Adipose tissue (tissue), 3 donors: ENCODE measurements around the gene MPPED1. TPM values are rescaled to one million over a fixed set of nuclear protein-coding genes. Genes with fewer than 3 reads are reported as not detected.

Source experiments
- H3K27ac ChIP-seq: one replicate; pipeline ENCODE4 v1.5.1; 2013; ENCODE audit warnings: low read depth, low read length
- WGBS, 3 donors: extraction: QIAGEN DNeasy Blood & Tissue Kit; methylation state at CpG; one replicate each; pipeline ENCODE4 v1.1.7; 2013; 5-methylcytosine and 5-hydroxymethylcytosine counted together
- polyA plus RNA-seq, 3 donors: library from polyadenylated mRNA; stranded (reverse); fragments of 200-250 nt; gene quantifications; one replicate each; pipeline ENCODE4 v1.2.3, GENCODE V29; 2013
- donor health status: healthy with polysubstance abuse.
- donor health status: Bipolar disorder and iron deficiency.
- donor health status: healthy.

The MPPED1 gene
- polyA plus RNA-seq, 3 donors, result 0.16 TPM; not detected in 2

DNA sequence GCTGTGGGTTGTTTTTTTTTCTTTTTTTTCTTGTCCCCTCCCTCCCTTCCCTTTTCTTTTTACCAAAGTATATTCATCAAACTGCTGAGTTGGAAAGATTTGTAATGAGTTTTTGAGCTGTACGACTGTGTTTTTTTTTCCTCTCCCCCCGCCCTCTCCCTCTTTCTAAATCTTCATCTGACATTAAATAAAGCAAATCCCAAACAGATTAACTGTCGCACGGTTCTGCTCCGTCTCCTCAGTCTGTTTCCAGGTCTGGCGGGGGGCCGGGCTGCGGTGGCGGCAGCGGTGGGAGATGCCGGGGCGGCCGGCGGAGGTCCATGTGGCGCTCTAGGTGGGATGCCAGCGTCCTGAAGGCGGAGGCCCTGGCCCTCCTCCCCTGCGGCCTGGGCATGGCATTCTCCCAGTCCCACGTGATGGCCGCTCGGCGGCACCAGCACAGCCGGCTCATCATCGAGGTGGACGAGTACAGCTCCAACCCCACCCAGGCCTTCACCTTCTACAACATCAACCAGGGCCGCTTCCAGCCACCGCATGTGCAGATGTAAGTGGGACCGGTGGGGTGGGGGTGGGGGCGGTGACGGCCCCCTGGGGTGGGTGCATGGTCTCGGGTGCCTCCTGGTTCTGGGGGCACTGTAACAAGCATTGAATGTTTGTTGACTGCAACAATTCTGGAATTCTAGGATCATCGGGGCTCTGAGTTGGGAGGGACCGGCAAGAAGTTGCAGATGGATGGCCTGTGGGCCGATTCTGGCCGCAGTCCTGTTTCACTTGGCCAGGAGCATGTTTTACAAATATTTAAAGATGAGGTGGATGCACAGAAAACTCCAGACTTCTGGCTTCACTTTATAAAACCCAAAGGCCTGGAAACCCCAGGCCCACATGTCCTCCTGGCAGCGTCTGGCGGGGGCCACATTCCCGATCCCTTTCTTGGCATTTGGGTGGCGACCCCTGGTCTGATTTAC, 13.1 kb downstream of the MPPED1 start:
- no peak overlapping the region for H3K27ac ChIP-seq
- WGBS, 3 donors, result 65 to 75% (median 68%) methylated on average over 39 of the region's 39 CpGs

DNA sequence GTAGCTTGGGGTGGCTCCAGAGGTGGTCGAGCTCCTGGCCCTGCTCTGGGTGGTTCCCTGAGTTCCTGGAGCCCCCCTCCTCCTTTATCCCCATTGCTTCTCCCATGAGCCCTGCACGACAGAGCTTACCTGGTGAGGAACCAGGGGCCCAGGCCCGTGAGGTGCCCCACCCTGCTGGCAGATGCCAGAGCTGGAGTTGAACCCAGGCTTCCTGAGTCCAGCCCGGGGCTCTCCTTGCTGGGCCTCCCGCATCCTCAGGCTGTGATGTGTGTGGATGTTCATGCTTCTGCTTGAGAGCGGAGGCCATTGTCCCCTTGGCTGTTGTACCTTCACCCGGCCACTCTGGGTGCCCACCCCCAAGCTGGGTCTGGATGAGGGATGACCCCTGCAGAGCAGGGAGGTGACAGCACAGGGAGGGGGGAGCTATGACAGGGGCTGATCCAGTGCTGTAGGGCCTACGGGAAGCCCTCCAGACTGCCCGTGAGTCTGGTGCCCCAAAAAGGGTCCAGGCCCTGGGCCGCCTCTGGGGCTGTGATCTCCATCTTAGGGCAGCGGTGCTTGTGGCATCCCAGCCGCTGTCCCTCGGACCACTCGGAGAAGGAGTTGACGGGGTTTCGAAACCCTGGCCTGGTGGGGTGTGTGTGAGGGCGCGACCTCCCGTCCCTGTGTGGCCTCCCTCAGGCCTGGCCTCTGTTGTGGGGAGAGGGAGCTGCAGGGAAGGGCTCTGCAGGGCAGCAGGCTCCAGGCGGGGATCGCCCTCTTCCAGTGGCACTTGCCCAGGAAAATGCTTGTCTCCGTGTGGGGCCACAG, 14.4 kb downstream of the MPPED1 start:
- H3K27ac ChIP-seq, result no peak overlapping the region
- WGBS, 3 donors, result 81 to 86% (median 83%) methylated on average over 22 of the region's 22 CpGs

DNA sequence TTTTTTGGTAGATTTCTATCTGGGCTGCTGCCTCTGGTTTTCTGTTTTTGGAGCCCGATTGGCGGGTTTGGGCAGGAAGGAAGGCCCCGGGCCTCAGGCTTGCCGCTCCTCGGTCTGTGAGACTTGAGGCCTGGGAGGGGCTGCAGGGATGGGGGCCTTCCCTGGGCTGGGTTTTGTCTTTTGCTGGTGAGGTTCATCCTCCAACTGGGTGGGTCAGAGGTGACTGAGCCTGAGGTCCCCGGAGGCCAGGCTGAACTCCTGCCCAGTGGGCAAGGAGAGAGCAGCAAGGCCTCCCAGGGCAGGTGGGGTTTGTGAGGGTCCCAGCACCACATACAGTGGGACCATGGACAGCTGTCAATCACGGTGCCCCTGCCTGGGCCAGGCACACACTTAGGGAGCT, 15.0 kb downstream of the MPPED1 start:
- no peak overlapping the region for H3K27ac ChIP-seq
- 47 to 70% (median 48%) methylated on average over 7 of the region's 7 CpGs for WGBS, 3 donors

DNA sequence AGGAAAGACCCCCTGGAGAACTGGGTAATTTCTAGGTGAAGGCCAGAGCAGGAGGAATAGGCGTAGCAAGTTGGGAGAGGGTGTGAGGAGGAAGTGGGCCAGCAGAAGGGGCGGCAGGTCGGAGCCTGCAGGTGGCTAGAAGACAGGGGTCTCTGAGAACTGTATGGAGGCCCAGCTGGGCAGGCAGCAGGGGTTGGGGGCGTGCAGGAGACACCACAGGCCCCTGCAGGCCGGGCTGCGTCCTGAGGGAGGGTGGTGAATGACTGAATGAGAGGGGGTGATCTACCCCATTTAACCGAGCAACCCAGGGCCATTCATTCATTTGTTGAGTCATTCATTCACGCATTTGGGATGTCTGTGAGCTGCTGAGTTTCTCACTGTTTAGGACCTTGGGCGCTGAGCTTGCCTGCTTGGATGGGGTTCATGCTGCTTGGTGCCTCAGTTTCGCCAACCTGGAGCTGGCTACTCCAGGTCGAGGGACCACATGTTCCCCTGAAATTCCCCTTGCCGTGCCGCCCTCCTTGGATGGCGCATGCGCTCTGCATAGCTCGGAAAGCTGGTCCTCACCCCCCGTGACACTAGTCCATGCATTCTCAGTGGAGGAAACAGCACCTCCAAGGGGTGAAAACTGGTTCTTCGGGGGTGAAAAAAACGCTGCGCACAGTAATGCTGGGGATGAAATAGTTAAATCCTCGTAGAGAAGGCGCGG, 15.6 kb downstream of the MPPED1 start:
- 67 to 73% (median 73%) methylated on average over 23 of the region's 23 CpGs for WGBS, 3 donors
- H3K27ac ChIP-seq, result no peak overlapping the region

DNA sequence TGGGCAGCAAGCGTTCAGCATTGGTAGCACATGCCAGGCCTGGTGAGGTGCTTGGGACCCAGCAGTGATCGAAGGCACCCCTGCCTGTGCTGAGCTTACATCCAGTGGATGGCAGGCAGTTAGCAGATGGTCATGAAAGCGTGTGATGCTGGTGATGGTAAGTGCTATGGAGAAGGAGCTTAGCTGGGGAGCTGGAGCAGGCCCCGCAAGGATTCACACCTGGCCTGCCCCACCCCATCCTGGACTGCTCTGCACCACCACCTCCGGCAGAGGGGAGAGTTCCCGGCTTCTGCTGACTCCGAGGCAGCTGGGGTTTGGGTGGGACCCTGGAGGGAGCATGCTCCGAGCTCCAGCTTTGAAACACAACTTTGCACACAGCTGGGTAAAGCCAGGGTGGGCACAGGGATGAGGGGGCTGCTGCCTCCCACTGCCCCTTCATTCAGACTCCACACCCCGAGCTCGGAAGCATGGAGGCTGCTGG, 16.2 kb downstream of the MPPED1 start:
- H3K27ac ChIP-seq, result no peak overlapping the region

DNA sequence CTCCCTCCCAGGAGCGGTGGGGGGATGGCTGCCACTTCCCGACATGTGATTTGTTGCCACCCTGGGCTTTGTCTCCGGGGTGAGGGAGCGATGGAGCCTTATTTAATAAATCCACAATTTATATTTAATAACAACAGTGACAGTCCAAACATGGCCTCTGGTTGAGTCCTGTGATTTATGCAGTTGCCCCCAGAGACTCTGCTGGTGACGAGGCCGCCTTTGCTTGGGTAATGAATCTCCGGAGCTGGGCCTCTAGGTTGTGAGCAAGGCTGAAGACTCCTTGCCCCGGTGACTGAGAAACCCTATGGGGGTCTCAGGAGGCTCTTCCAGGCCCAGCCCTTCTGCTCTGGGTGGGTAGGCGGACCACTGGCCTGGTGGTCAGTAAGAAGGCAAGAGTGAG, 16.7 kb downstream of the MPPED1 start:
- WGBS, 3 donors, result 69 to 84% (median 80%) methylated on average over 9 of the region's 9 CpGs
- no peak overlapping the region for H3K27ac ChIP-seq

More for the DNA sequence above, 16.2 kb downstream of the MPPED1 start:
- 53 to 79% (median 79%) methylated on average over 10 of the region's 10 CpGs for WGBS, 3 donors

DNA sequence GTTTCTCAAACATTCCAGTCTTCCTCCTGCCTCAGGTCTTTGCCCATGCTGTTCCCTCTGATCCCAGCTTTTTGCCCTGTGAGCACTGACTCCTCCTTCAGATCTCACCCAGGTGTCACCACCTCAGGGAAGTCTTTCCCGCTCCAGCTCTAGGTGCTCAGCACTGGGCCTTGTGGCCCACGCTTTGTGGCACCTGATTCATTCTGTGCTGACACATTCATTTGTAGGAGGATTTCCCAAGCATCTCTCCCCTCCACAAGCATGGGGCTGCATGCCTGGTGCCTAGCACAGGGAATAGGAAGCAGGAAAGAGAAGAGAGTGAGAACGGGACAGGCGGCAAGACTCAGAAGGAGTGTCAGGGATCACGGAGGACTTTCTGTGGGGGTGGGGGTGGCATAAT, 17.6 kb downstream of the MPPED1 start:
- WGBS, 3 donors, result 83 to 89% (median 88%) methylated on average over 5 of the region's 5 CpGs
- H3K27ac ChIP-seq, result no peak overlapping the region

DNA sequence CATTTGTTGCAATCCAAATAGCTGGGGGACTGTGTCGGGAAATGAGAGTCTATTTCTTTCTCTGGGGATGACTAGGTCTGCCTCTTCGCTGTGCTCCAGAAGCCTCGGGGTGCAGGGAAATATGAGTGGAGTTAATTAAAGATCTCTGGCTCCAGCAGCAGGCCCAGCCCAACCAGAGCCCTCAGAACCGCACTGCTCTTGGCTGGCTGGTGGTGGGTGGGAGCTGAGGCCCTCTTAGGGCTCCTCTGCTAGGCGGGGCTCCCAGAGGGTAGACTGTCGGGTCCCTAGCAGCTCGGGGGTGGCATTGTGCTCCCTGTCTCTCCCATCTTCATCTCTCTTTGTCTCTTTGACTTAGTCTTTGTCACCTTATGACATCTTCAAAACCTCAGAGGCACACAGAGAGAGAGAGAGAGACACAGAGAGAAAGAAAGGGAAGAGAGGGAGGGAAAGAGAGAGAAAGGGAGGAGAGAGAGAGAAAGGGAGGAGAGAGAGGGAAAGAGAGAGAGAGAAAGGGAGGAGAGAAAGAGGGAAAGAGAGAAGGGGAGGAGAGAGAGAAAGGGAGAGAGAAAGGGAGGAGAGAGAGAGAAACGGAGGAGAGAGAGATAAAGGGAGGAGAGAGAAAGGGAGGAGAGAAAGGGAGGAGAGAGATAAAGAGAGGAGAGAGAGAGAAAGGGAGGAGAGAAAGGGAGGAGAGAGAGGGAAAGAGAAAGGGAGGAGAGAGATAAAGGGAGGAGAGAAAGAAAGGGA, 20.2 kb downstream of the MPPED1 start:
- H3K27ac ChIP-seq, result no peak overlapping the region
- WGBS, 3 donors, result 30 to 40% (median 35%) methylated on average over 8 of the region's 8 CpGs

DNA sequence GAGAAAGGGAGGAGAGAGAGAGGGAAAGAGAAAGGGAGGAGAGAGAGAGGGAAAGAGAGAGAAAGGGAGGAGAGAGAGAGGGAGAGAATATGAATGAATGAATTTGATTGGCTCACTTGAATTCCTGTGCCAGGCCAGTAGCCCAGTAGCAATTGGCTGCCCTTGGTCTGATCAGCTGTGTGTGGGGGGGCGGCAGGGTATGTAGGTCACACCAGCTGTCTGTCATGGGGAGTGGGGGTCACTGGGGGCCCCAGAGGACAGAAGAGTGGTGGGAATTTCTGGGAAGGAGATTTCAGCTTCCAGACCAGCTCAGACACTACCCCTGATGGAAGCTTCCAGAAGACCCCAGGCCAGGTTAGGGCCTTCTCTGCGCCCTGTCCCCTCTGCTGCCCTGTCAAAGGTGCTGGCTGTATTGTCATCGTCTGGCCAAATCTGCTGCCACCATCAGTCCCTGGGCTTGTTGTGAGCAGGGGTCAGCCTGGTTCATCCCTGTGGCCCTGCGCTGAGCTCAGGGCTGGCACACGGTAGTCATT, 21.1 kb downstream of the MPPED1 start:
- 74 to 82% (median 79%) methylated on average over 5 of the region's 5 CpGs for WGBS, 3 donors
- H3K27ac ChIP-seq, result no peak overlapping the region

DNA sequence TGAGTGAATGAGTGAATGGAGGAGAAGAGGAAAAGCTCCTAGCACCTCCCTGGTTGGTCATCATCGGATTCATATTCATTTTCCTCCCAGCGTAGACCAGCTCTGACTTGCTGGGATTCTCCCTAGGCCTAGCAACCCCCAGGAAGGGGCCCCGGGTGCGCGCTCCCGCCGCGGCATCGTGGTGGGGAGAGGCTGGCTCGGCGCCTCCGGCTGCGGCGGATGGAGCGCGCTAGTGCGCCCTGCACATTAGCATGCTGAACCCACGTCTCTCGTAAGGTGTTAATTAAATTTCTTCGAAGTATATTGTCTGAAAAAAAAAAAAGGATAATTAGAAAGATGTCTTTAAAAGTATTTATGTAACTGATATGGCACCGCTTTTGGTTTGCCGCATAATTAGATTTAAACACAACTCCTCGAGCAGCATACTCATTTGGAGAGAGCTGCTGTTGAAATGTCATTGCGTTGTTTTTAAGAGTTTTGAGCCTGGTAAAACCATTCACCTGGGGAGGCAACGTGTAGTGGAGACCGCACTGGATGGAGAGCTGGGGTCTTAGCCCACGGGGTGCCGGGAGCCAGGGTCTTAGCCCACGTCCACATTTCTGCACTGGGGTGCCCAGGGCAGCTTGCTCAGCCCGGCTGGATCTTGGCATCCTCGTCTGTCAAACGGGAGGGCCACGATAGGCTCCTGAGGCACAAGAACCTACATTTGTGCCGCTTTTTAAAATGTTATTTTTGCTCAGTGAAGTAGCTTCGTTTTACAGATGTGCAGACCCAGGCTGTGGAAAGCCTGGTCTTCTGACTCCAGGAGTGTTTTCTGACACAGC, 21.8 kb downstream of the MPPED1 start:
- H3K27ac ChIP-seq, result no peak overlapping the region
- 81 to 84% (median 81%) methylated on average over 34 to 35 of the region's 35 CpGs for WGBS, 3 donors

DNA sequence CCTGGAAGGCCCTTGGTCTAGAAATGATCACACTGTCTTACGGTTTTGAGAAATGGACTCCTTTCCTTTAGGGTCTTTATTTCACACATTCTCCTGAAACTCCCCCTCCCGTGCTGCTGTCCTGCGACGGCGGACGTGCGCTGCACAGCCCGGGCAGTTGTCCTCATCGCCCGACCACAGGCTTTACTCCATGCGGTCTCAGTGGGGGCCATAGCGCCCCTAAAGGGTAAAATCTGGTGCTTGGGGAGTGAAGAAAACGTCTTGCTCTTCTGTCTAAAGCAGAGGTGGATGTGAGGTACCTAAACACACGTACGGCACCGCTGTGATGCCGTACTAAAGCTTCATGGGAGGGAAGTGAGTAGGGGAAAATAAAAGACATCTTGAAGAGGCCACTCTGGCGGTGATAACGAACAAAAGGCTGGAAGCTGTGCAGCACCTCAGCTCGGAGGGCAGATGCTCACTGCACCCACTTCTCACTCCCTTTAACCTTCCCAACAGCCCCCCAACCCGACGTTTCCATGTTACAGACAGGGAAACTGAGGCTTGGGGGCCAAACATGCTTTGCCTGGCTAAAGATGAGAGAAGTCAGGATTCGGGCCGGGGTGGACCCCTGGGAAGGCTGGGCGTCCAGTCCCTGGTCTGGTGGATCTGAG, 22.6 kb downstream of the MPPED1 start:
- WGBS, 3 donors, result 75 to 81% (median 78%) methylated on average over 25 of the region's 25 CpGs
- H3K27ac ChIP-seq, result no peak overlapping the region

DNA sequence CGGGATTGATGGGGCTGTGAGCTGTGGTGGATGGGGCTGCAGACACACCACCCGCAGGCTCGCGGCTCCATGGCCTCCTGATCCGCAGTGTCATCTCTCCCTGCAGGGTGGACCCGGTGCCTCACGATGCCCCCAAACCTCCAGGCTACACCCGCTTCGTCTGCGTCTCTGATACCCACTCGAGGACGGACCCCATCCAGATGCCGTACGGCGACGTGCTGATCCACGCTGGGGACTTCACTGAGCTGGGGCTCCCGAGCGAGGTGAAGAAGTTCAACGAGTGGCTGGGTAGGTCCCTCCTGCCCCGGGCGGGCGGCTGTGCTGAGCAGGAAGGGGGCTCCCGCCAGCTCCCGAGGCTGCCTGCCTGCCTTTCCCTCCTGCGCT, 23.1 kb downstream of the MPPED1 start:
- WGBS, 3 donors, result 84 to 90% (median 86%) methylated on average over 20 to 26 of the region's 26 CpGs

DNA sequence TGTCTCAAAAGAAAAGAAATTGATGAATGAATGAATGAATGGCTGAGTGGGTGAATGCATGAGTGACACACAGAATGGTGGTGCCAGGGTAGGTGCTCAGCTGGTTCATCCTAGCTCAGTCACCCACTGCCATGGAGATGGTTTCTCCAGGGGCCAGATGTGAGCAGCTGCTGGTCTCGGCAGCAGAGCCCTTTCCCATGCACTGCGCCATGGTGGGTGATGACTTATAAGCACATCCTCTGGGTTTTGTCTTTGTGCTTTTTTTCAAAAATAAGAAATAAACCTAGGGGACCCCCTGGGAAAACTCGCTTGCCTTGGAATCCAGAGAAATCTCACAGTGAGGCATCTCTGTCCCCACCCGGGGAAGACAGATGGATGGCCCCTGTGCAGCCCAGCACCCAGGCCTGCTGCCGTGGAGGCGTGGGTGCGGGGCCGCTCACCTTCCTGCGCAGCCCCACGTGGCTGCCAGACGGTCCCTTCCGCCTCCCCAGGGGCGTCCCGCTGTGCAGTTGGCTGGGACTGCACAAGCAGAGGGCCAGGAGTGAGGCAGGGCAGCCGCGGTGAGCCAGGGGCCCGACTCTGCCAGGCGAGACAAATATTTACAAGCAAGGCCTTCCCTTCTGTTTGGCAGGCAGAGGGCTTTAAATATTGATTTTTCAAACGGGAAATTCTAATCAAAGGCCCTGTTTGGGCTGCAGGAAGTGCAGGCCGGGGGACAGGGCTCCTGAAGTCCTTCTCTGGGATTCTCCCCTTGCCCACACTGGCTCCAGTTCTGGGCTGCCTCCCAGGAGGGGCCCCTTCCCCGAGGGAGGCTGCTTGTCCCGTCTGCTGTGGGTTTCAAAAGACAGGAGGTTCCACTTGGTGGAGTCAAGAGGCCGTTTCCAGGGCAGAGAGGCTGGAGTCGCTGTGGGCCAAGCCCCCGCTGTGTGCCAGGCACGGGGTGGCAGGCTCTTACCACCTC, 24.3 kb downstream of the MPPED1 start:
- 30 to 61% (median 49%) methylated on average over 26 of the region's 26 CpGs for WGBS, 3 donors
- H3K27ac ChIP-seq, result no peak overlapping the region

More for the DNA sequence above, 23.1 kb downstream of the MPPED1 start:
- no peak overlapping the region for H3K27ac ChIP-seq

DNA sequence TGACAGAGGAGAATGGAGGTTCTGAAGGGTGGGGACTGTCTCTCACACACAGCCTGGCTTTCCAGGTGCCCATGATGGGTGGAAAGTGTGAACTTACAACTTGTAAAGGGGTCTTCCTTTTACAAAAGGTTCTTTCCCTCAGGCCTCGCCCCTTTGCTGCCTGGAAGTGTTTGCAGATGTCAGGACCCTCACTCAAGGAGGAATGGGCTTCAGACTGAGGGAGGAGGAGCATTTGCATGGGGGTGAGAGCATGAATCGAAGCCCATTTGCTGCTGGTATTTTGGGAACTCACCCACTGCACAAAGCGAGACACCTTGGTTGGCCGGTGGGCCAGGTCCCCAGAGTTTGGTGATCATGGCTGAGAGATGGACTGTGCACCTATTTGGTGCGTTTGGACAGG, 25.1 kb downstream of the MPPED1 start:
- no peak overlapping the region for H3K27ac ChIP-seq
- 88 to 91% (median 89%) methylated on average over 5 of the region's 5 CpGs for WGBS, 3 donors

DNA sequence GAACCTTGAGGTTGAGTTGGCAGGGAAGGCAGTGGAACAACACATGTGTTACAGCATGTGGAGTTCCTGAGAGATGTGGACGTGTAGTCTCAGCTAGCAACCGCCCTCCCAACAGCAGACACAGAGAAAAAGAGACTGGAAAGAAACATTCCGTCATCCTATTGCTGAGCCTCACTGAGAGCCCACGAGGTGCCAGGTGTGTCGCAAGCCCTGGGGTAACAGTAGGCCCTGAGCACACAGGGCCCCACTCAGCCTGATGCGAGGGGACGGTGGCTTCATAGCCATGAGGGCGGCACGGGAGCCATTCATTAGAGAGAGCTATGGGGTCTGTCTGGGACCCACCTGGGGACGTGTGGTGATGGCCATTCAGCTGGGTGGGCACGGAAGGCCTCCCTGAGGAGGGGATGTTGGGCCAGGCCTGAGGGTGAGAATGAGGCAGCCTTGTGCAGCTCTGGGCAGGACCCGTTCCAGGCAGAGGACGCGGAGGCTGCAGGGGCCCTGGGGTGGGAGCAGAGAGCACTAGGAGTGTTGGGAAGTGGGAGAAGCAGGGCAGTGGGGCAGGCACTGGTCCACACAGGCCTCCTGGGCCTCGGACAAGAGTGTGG, 26.2 kb downstream of the MPPED1 start:
- no peak overlapping the region for H3K27ac ChIP-seq

More for the DNA sequence above, 26.2 kb downstream of the MPPED1 start:
- 82 to 87% (median 82%) methylated on average over 14 to 15 of the region's 15 CpGs for WGBS, 3 donors
